Activated CD8-positive, alpha-beta T cell treated with anti-CD3 and anti-CD28 coated beads, Interleukin-2, amount 10 ng/mL, durations not matched to agents 7 days and 5 days (primary cell): Measurements from ENCODE around the gene TSPEAR. TPM values are rescaled to one million over a fixed set of nuclear protein-coding genes. Genes with fewer than 3 reads are reported as not detected.

Source experiments
- ATAC-seq: fragments of 150-1000 bp; cut with Tn5 transposase; one replicate; pipeline ENCODE4 v1.10.0; 2021; ENCODE audit warnings: moderate library complexity
- CTCF ChIA-PET: fragments of 350-600 bp; sonication (Branson Sonifier 250); formaldehyde crosslinking; loops from one replicate; lab custom pipeline; 2021; ENCODE audit warnings: antibody characterized with exemption; lab: Charles Lee
- POLR2A ChIA-PET: fragments of 350-600 bp; sonication (Branson Sonifier 250); formaldehyde crosslinking; loops from one replicate; lab custom pipeline; 2021; ENCODE audit warnings: antibody characterized with exemption; lab: Charles Lee
- DNase-seq: peaks from one replicate; pipeline ENCODE4 v3.0.0-alpha.2; 2020
- H3K27ac Mint-ChIP-seq: one replicate; pipeline ENCODE4 v1.8.0; 2021; ENCODE audit warnings: mild to moderate bottlenecking, mixed read lengths
- H3K27me3 Mint-ChIP-seq: one replicate; pipeline ENCODE4 v1.8.0; 2021; ENCODE audit warnings: low read depth, mixed read lengths
- H3K36me3 Mint-ChIP-seq: one replicate; pipeline ENCODE4 v1.8.0; 2021; ENCODE audit warnings: low read depth, mixed read lengths
- H3K4me1 Mint-ChIP-seq: one replicate; pipeline ENCODE4 v1.8.0; 2021; ENCODE audit warnings: low read depth, mixed read lengths
- H3K4me3 Mint-ChIP-seq: one replicate; pipeline ENCODE4 v1.8.0; 2021; ENCODE audit warnings: mild to moderate bottlenecking, mixed read lengths
- H3K9me3 Mint-ChIP-seq: one replicate; pipeline ENCODE4 v1.8.0; 2022; ENCODE audit warnings: mixed read lengths; ENCODE audit not compliant: insufficient read depth
- total RNA-seq, 2 experiments: library from RNA; stranded (reverse); gene quantifications; one replicate each; pipeline ENCODE4 v1.2.3, GENCODE V29; 2021

TSPEAR gene
- total RNA-seq, 2 experiments from 2014 or later: not detected

DNA sequence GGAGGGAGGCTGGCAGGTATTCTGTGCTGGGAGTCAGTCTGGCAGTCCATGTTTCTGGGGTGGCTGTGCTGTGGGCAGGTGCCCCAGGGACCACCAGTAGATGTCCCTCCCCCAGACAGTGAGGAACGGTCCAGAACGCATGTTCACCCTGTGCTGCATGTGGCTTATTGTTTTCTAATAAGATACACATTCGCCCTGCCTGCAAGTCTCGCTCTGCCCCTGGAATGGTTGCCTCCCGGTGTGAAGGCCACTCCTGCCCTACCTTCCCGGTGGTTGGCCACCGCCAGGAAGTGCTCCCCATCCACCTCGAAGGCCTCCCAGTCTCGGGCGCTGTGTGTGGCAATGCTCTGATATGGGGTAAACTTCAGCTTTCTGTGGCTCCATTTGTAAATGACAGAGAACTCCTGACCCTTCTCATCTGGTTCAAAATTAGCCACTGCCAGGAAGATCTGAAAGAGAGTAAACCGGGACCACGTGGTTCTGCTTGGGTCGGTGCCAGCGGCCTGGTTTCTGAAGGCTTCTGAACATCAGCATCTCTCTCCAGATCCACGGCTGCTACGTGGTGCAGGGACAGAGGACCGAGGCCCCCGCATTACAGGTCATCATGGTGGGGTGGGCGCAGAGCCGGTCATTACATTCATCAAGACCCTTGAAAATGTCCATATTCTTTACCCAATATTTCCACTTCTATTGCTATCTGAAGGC lies 185.8 kb downstream of the TSPEAR start:
- POLR2A ChIA-PET: no interaction called here
- H3K27me3 Mint-ChIP-seq: no peaks in the 10 kb centered on the region
- no peak overlapping the region for H3K4me3 Mint-ChIP-seq
- no peak for DNase-seq
- no peaks in the 10 kb centered on the region for H3K4me1 Mint-ChIP-seq
- CTCF ChIA-PET: no interaction called here
- no peaks in the 10 kb centered on the region for H3K9me3 Mint-ChIP-seq
- no peak overlapping the region for H3K27ac Mint-ChIP-seq
- H3K36me3 Mint-ChIP-seq: no peaks in the 10 kb centered on the region
- ATAC-seq: no peak

DNA sequence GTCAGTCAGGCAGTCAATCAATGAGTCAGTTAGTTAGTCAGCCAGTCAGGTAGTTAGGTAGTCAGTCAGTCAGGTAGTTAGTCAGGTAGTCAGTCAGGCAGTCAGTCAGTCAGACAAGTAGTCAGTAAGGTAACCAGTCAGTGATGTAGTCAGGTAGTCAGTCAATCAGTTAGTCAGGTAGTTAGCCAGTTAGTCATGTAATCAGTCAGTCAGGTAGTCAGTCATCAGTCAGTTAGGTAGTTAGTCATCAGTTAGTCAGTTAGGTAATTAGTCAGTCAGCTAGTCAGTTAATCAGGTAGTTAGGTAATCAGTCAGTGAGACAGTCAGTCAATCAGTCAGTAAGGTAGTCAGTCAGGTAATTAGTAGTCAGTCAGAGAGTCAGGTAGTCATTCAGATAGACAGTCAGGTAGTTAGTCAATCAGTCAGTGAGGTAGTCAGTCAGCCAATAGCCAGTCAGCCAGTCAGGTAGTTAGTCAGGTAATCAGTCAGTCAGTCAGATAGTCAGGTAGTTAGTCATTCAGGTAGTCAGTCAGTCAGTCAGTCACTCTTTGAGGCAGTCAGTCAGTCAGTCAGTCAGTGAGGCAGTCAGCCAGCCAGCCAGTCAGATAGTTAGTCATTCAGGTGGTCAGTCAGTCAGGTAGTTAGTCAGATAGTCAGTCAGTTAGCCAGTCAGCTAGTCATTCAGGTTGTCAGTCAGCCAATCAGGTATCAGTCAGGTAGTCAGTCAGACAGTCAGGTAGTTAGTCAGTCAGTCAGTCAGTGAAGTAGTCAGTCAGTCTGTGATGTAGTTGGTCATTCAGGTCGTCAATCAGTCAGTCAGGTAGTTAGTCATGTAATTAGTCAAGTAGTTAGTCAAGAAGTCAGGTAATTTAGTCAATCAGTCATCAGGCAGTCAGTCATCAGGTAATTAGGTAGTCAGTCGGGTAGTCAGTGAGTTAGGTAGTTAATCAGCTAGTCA lies 186.7 kb downstream of the TSPEAR start:
- ATAC-seq (no peak), DNase-seq (no peak)
- Mint-ChIP-seq H3K4me3 (no peak overlapping the region), H3K27me3 (no peaks in the 10 kb centered on the region), H3K9me3 (no peaks in the 10 kb centered on the region), H3K36me3 (no peaks in the 10 kb centered on the region), H3K4me1 (no peaks in the 10 kb centered on the region), H3K27ac (no peak overlapping the region)
- ChIA-PET CTCF (no interaction called here), POLR2A (no interaction called here)

DNA sequence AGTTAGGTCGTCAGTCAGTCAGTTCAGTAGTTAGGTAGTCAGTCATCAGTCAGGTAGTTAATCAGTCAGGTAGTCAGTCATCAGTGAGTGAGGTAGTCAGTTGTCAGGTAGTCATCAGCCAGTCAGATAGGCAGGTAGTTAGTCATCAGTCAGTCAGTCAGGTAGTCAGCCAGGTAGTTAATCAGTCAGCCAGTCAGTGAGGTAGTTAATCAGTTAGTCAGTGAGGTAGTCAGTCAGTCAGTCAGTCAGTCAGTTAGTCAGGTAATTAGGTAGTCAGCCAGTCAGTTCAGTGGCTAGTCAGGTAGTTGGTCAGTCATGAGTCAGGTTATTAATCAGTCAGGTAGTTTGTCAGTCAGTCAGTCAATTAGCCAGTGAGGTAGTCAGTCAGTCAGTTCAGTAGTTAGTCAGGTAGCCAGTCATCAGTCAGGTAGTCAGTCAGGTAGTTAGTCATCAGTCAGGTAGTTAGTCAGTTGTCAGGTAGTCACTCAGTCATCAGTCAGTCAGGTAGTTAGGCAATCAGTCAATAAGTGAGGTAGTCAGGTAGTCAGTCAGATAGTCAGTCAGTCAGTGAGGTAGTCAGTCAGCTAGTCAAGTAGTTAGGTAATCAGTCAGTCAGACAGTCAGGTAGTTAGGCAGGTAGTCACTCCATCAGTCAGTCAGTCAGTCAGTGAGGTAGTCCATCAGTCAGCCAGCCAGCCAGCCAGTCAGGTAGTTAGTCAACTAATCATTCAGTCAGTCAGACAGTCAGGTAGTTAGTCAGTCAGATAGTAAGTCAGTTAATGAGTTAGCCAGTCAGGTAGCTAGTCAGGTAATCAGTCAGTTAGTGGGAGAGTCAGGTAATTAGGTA lies 187.6 kb downstream of the TSPEAR start:
- ATAC-seq: no peak
- no peaks in the 10 kb centered on the region for H3K4me1 Mint-ChIP-seq
- CTCF ChIA-PET: no interaction called here
- H3K27ac Mint-ChIP-seq: no peak overlapping the region
- no peaks in the 10 kb centered on the region for H3K9me3 Mint-ChIP-seq
- H3K36me3 Mint-ChIP-seq: no peaks in the 10 kb centered on the region
- H3K27me3 Mint-ChIP-seq: no peaks in the 10 kb centered on the region
- no peak for DNase-seq
- POLR2A ChIA-PET: no interaction called here
- H3K4me3 Mint-ChIP-seq: no peak overlapping the region

DNA sequence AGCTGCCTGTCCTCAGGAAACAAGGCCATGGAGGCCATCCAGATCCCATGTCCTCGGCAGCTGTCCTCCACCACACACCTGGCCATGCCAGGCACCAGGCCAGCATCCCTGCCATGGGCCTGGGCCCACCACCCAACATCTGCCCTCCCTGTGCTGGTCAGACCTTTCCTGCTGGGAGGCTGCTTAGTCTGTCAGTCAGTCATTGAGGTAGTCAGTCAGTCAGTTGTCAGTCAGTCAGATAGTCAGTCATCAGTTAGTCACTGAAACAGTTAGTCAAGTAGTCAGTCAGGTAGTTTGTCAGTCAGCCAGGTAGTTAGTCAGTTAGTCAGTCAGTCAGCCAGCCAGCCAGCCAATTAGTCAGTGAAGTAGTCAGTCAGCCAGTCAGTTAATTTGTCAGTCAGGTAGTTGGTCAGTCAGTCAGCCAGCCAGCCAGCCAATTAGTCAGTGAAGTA lies 188.6 kb downstream of the TSPEAR start:
- Mint-ChIP-seq H3K4me3 (no peak overlapping the region), H3K4me1 (no peaks in the 10 kb centered on the region), H3K27me3 (no peaks in the 10 kb centered on the region), H3K9me3 (no peaks in the 10 kb centered on the region), H3K27ac (no peak overlapping the region), H3K36me3 (no peaks in the 10 kb centered on the region)
- no peak for DNase-seq
- ChIA-PET POLR2A (no interaction called here), CTCF (no interaction called here)
- no peak for ATAC-seq

DNA sequence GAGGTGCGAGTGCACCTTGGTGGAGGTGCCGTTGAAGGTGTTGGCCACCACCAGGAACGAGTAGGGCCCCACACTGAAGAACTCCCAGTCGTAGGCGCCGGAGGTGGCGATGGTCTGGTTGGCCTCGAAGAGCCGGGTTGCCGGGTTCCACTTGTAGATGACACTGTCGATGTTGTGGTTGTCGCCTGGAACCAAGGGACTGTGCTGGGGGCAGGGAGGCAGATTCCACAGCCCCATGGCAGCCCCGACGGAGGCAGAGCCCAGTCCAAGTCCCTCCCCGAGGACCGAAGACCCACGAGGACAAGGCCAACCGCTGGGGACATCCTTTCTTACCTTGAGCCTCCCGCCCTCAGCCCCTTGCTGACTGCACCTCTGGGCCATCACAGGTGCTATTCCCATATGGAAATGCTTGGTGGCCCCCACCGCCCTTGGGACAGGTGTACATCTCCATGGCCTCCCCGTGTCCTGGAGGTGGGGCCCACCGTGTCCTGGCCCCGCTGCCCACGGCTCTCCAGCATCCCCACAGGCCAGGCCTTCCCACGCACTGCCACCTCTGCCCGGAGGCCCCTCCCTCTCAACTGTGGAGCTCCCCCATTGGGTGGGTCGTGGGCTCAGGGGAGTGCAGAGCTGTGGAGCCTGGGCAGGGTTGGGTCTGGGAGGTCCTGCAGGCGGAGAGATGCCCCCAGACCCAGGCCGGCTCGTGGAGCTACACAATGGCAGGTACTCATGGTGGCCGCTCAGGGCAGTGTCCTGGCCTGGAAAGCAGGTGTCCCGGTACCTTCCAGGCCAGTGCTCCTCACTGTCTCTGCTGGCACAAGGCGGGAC lies 189.2 kb downstream of the TSPEAR start:
- CTCF ChIA-PET: no interaction called here
- DNase-seq: no peak

DNA sequence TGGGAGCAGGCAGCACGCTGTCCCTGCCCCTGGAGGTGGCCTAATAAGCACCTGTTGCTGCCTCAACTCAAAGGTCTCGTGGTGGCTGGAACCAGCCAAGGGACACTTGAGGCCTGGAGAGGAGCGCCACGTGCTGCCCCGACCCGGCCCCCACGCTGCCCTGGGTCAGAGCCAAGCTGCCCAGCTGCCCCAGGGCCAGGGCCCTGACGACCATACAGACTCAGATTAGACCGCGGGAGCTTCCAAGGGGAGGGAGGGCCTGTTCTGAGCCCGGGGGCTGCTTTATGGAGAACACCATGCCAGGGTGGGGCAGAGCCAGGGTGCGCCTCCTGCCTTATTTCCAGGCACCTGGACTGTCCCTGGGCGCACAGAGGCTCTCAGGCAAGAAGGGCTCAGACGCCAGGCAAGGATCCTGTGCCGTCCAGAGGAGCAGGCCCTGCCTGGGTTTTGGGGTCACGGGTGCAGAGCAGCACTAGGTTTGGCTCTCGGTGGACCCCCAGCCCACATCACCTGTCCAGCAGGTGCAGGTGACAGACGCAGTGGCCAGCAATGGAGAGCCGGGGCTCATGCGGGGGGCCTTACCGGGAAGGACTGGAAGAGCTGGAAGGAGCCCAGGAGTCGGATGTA lies 190.0 kb downstream of the TSPEAR start:
- no peak for ATAC-seq
- no peaks in the 10 kb centered on the region for H3K9me3 Mint-ChIP-seq
- no peaks in the 10 kb centered on the region for H3K4me1 Mint-ChIP-seq
- no peaks in the 10 kb centered on the region for H3K27me3 Mint-ChIP-seq
- H3K27ac Mint-ChIP-seq: no peak overlapping the region
- no peaks in the 10 kb centered on the region for H3K36me3 Mint-ChIP-seq
- no peak overlapping the region for H3K4me3 Mint-ChIP-seq
- ChIA-PET POLR2A (no interaction called here), CTCF (no interaction called here)
- no peak for DNase-seq

More for the DNA sequence above, 189.2 kb downstream of the TSPEAR start:
- no peak for ATAC-seq
- Mint-ChIP-seq H3K4me3 (no peak overlapping the region), H3K27me3 (no peaks in the 10 kb centered on the region), H3K4me1 (no peaks in the 10 kb centered on the region), H3K27ac (no peak overlapping the region), H3K9me3 (no peaks in the 10 kb centered on the region), H3K36me3 (no peaks in the 10 kb centered on the region)
- POLR2A ChIA-PET: no interaction called here

DNA sequence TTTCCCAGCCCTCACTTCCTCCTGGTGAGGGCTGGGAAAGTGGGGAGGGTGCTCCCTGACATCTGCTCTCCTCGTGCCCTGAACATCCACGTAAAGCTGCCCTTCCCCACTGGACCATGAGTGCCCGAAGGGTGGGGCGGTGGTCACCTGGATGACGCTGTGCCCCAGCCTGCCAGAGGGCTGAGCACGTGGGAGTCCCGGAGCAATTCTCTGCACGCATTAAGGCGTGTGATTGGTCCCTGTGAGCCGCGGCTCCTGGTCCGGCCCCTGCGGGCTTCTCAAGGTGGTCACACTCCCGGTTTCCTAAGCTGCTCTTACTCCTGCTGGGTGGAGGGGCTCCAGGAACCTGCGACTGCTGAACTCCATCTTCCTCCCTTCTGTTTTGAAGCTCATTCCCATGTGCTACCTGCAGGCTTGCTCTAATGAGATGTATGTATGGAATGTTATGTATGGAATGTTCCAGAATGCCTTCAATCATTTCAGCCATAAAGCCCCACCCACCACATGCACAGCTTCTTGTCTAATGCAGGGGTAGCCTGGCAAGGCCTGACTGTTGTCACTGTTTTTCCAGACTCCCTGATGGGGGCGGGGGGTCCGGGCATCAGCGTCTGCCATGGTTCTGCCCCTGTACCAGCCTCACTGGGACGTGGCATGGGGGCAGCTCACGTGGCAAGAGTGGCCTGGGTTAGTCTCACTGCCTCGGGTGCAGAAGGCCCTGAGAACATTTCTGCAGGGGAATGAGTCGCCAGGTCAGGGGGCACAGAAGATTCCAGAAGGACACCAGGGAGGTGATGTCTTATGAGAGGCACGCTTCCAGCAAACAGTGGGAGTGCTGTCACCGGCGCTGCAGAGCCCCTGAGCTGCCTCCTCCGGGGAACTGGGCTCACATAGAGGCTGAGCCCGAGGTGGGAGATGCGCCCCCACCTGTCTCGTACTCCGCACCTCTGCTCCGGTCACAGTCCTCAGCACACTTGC lies 190.8 kb downstream of the TSPEAR start:
- Mint-ChIP-seq H3K36me3 (no peaks in the 10 kb centered on the region), H3K9me3 (no peaks in the 10 kb centered on the region), H3K27me3 (no peaks in the 10 kb centered on the region), H3K4me1 (no peaks in the 10 kb centered on the region), H3K4me3 (no peak overlapping the region), H3K27ac (no peak overlapping the region)
- no peak for DNase-seq
- POLR2A ChIA-PET: no interaction called here
- CTCF ChIA-PET: no interaction called here
- no peak for ATAC-seq

DNA sequence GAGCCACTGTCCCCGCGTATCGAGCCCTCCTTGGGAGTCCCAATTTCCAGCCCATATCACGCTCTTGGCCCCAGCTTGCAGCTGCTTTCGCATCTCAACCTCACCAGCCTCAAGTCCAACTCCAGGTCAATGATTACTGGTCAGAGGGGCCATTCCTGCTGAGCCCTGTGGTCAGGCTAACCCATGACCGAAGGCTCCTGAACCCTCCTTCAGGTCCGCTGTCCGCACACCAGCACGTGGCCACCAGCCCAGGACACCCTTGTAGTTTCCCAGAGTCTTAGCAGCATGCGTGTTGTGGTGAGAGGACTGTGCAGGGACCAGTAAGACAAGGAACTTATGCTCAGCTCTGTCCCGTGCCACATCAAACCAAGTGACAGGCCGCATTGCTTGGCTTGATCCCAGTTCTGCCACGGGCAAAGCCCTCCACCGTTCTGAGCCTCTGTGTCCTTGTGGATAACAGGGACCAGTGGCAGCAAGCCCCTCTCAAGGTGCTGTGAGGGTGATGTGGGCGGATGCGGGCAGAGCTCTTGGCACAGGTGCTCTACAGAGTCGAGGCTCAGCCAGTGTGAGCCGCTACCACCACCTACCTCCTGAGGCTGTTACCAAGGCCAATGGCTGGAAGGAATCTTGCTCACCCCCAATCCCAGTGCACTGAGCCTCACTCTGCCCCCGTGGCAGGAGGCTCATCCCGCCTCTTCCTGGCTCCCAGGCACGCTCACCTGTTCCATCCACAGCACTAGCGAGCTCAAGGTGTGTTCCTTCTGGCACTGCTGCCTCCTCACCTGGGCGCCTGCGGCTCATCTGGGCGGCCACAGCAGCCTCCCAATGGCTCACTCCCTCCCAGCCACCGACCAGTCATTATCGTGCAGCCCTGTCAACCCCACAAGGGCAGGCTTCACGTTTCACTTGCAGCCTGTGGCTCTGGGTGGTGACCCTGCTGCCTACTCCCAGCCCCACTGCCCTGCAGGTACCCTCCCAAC lies 191.7 kb downstream of the TSPEAR start:
- ChIA-PET CTCF (interaction anchor here (1.3 kb wide), 1 partner anchor 9 kb away, joined by 5 read pairs; no protein-coding TSS in a partner anchor), POLR2A (no interaction called here)
- no peak for ATAC-seq
- H3K27ac Mint-ChIP-seq: no peak overlapping the region
- no peak for DNase-seq
- no peaks in the 10 kb centered on the region for H3K36me3 Mint-ChIP-seq
- H3K9me3 Mint-ChIP-seq: no peaks in the 10 kb centered on the region
- no peaks in the 10 kb centered on the region for H3K27me3 Mint-ChIP-seq
- no peak overlapping the region for H3K4me3 Mint-ChIP-seq
- no peaks in the 10 kb centered on the region for H3K4me1 Mint-ChIP-seq

DNA sequence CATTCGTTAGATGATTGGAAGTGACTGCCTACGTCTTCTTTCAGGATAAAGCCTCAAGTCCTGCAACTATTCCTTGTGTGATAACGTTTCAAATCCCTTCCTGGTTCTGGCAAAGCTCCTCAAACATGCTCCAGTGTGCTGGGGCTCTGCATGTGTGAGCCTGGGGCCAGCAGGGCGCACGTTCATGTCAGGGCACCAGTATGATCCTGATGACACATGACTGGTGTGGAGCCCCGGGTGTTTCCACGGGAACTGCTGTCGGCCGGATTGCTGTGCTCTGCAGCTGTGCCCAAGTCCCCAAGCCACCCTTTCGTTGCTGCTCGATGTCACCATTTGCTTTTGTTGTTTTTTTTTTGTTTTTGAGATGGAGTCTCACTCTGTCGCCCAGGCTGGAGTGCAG lies 192.7 kb downstream of the TSPEAR start:
- H3K27ac Mint-ChIP-seq: no peak overlapping the region
- DNase-seq (no peak), ATAC-seq (no peak)
- no peaks in the 10 kb centered on the region for H3K27me3 Mint-ChIP-seq
- H3K36me3 Mint-ChIP-seq: no peaks in the 10 kb centered on the region
- no peaks in the 10 kb centered on the region for H3K9me3 Mint-ChIP-seq
- CTCF ChIA-PET: interaction anchor here (1.3 to 1.6 kb wide), 2 partner anchors 8 to 275 kb away, joined by 5 to 9 read pairs; no protein-coding TSS in a partner anchor
- no peaks in the 10 kb centered on the region for H3K4me1 Mint-ChIP-seq
- POLR2A ChIA-PET: no interaction called here
- no peak overlapping the region for H3K4me3 Mint-ChIP-seq
